HepG2 (cell line): ENCODE data around the gene ICE2. TPM values are rescaled to one million over a fixed set of nuclear protein-coding genes. Genes with fewer than 3 reads are reported as not detected.

Source experiments
- E2F1 ChIP-seq: sonication (generic); formaldehyde crosslinking; IDR thresholded peaks from 2 replicates; pipeline ENCODE4 v1.5.0; 2020; ENCODE audit warnings: missing genetic modification reagents
- ELF4 ChIP-seq: sonication (generic); formaldehyde crosslinking; IDR thresholded peaks from 2 replicates; pipeline ENCODE4 v1.5.0; 2020; ENCODE audit warnings: missing genetic modification reagents, mild to moderate bottlenecking, moderate library complexity, borderline replicate concordance
- FLYWCH1 ChIP-seq: sonication (generic); formaldehyde crosslinking; IDR thresholded peaks from 2 replicates; pipeline ENCODE4 v1.8.1; 2023; ENCODE audit warnings: mild to moderate bottlenecking, missing genetic modification reagents
- FOXK1 ChIP-seq: sonication (generic); formaldehyde crosslinking; IDR thresholded peaks from 2 replicates; pipeline ENCODE4 v1.4.0; 2020; ENCODE audit warnings: low read depth, missing genetic modification reagents, borderline replicate concordance
- NR3C1 ChIP-seq: sonication (generic); formaldehyde crosslinking; IDR thresholded peaks from 2 replicates; pipeline ENCODE4 v1.4.0; 2020; ENCODE audit warnings: missing genetic modification reagents
- PAX8 ChIP-seq: sonication (generic); formaldehyde crosslinking; IDR thresholded peaks from 2 replicates; pipeline ENCODE4 v1.8.0; 2022; ENCODE audit warnings: mild to moderate bottlenecking, missing genetic modification reagents, borderline replicate concordance
- SMAD1 ChIP-seq: sonication (generic); formaldehyde crosslinking; IDR thresholded peaks from 2 replicates; pipeline ENCODE4 v1.4.0; 2020; ENCODE audit warnings: missing genetic modification reagents, low read depth, mild to moderate bottlenecking, borderline replicate concordance
- THAP8 ChIP-seq: sonication (generic); formaldehyde crosslinking; IDR thresholded peaks from 2 replicates; pipeline ENCODE4 v1.5.1; 2020; ENCODE audit warnings: missing genetic modification reagents, mild to moderate bottlenecking, borderline replicate concordance
- WIZ ChIP-seq: sonication (generic); formaldehyde crosslinking; IDR thresholded peaks from 2 replicates; pipeline ENCODE4 v1.5.1; 2020; ENCODE audit warnings: mild to moderate bottlenecking, missing genetic modification reagents
- ZNF256 ChIP-seq: sonication (generic); formaldehyde crosslinking; conservative IDR thresholded peaks from 2 replicates; pipeline ENCODE4 v1.4.0; 2020; ENCODE audit warnings: missing genetic modification reagents
- ZNF333 ChIP-seq: sonication (generic); formaldehyde crosslinking; IDR thresholded peaks from 2 replicates; pipeline ENCODE4 v1.4.0; 2020; ENCODE audit warnings: mild to moderate bottlenecking, missing genetic modification reagents, borderline replicate concordance
- ZNF567 ChIP-seq: sonication (generic); formaldehyde crosslinking; IDR thresholded peaks from 2 replicates; pipeline ENCODE4 v1.8.1; 2023; ENCODE audit warnings: mild to moderate bottlenecking, missing genetic modification reagents, borderline replicate concordance
- ZNF574 ChIP-seq: sonication (generic); formaldehyde crosslinking; IDR thresholded peaks from 2 replicates; pipeline ENCODE4 v1.4.0; 2020; ENCODE audit warnings: missing genetic modification reagents
- ZNF816 ChIP-seq: sonication (generic); formaldehyde crosslinking; IDR thresholded peaks from 2 replicates; pipeline ENCODE4 v1.8.0; 2022; ENCODE audit warnings: missing genetic modification reagents, mild to moderate bottlenecking, borderline replicate concordance
- polyA plus RNA-seq, 8 experiments: library from polyadenylated mRNA; depleted of rRNA in 3 of 8; stranded (reverse) in 7 of 8; unstranded in 1 of 8; fragments of >200 nt; fragmentation: Illumina TruSeq in 4 of 8; extraction: Trizol in 4 of 8; gene quantifications; 2 replicates each; pipeline versions ENCODE4 v1.2.1 to v1.2.3, GENCODE V29; 2011 to 2016; ENCODE audit warnings: low read depth in 4 of 8, missing spikeins in 1 of 8, mixed read lengths in 1 of 8; ENCODE audit not compliant: insufficient read depth in 1 of 8
- total RNA-seq, 5 experiments: library from RNA; depleted of rRNA; stranded (reverse); fragments of >200 nt; fragmentation: Illumina TruSeq; extraction: Trizol; gene quantifications; 2 replicates each; pipeline ENCODE4 v1.2.3, GENCODE V29; 2016; ENCODE audit warnings: low read depth in 1 of 5
- TF ChIP-seq, protein P1 (sequence below): sonication (generic); formaldehyde crosslinking; IDR thresholded peaks from 2 replicates; pipeline ENCODE4 v1.5.0; 2020; ENCODE audit warnings: missing genetic modification reagents
- TF ChIP-seq, protein P2 (sequence below): sonication (generic); formaldehyde crosslinking; IDR thresholded peaks from 2 replicates; pipeline ENCODE4 v1.8.1; 2023; ENCODE audit warnings: missing genetic modification reagents, inconsistent platforms, borderline replicate concordance
- TF ChIP-seq, protein P3 (sequence below): sonication (generic); formaldehyde crosslinking; IDR thresholded peaks from 2 replicates; pipeline ENCODE4 v1.4.0; 2020; ENCODE audit warnings: missing genetic modification reagents
- TF ChIP-seq, protein P4 (sequence below): IDR thresholded peaks from 2 replicates; pipeline ENCODE4 v1.6.1; 2012; ENCODE audit warnings: low read depth, low read length, improper control_type of control experiment

Gene ICE2
- total and polyA plus RNA-seq, 2 of the 13 experiments (the other 11 are each of a cell fraction or from before 2014, with no cell fraction given) = 24.8 to 26.4 TPM

DNA sequence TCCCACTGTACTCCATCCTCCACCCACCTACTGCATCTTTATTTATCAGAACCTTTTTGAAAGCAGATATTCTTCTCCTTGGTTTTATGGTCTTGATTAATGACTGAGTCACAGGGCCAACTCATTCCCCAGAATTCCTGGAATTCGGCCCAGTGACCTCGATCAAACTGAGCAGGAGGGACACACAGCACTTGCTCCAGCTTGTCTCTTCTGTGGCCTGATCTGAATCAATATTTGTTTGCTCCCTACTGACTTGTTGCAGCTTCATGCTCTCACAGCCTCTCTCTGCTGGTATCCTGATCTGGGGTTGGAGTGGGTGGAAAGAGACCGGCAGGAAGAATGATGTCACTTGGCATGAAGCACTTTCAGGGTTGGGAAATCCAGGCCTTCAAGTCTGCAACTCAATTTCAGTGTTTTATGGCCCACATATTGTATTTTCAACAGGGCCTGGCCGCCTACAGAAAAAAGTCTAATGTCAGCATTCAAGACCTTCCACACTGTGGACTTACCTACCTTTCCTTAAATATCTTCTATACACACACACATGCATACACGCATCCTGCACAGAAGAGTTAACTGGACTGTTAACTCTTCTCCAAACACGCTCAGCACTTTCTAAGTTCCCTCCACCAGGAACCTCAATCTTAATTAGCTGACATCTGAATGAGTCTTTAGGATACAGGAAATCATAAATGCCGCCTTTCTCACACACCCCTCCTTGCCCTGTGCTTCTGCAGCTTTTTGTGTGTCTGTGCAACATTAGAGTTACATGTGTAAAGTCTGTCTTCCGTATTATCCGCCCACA is 85.8 kb downstream of the ICE2 start (continued):
- TF ChIP-seq THAP8 (CRISPR knock-in tag) = no peak
- TF ChIP-seq, protein P1, sequence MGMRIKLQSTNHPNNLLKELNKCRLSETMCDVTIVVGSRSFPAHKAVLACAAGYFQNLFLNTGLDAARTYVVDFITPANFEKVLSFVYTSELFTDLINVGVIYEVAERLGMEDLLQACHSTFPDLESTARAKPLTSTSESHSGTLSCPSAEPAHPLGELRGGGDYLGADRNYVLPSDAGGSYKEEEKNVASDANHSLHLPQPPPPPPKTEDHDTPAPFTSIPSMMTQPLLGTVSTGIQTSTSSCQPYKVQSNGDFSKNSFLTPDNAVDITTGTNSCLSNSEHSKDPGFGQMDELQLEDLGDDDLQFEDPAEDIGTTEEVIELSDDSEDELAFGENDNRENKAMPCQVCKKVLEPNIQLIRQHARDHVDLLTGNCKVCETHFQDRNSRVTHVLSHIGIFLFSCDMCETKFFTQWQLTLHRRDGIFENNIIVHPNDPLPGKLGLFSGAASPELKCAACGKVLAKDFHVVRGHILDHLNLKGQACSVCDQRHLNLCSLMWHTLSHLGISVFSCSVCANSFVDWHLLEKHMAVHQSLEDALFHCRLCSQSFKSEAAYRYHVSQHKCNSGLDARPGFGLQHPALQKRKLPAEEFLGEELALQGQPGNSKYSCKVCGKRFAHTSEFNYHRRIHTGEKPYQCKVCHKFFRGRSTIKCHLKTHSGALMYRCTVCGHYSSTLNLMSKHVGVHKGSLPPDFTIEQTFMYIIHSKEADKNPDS (CRISPR knock-in tag) = peak; percentile 61; the same call in 1 of the 2 replicates
- TF ChIP-seq, protein P2, sequence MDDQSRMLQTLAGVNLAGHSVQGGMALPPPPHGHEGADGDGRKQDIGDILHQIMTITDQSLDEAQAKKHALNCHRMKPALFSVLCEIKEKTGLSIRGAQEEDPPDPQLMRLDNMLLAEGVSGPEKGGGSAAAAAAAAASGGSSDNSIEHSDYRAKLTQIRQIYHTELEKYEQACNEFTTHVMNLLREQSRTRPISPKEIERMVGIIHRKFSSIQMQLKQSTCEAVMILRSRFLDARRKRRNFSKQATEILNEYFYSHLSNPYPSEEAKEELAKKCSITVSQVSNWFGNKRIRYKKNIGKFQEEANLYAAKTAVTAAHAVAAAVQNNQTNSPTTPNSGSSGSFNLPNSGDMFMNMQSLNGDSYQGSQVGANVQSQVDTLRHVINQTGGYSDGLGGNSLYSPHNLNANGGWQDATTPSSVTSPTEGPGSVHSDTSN = no peak
- TF ChIP-seq ZNF567 (CRISPR knock-in tag) = no peak
- TF ChIP-seq, protein P3, sequence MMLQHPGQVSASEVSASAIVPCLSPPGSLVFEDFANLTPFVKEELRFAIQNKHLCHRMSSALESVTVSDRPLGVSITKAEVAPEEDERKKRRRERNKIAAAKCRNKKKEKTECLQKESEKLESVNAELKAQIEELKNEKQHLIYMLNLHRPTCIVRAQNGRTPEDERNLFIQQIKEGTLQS (CRISPR knock-in tag) = peak; percentile 85
- TF ChIP-seq WIZ (CRISPR knock-in tag) = no peak
- TF ChIP-seq ZNF256 (CRISPR knock-in tag) = no peak
- TF ChIP-seq SMAD1 (CRISPR knock-in tag) = no peak
- TF ChIP-seq, protein P4, sequence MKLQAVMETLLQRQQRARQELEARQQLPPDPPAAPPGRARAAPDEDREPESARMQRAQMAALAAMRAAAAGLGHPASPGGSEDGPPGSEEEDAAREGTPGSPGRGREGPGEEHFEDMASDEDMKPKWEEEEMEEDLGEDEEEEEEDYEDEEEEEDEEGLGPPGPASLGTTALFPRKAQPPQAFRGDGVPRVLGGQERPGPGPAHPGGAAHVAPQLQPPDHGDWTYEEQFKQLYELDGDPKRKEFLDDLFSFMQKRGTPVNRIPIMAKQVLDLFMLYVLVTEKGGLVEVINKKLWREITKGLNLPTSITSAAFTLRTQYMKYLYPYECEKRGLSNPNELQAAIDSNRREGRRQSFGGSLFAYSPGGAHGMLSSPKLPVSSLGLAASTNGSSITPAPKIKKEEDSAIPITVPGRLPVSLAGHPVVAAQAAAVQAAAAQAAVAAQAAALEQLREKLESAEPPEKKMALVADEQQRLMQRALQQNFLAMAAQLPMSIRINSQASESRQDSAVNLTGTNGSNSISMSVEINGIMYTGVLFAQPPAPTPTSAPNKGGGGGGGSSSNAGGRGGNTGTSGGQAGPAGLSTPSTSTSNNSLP = peak; percentile 93
- TF ChIP-seq E2F1 (CRISPR knock-in tag) = no peak
- peak; percentile 32; the same call in 1 of the 2 replicates for TF ChIP-seq FOXK1 (CRISPR knock-in tag)
- TF ChIP-seq FLYWCH1 = no peak
- TF ChIP-seq ZNF816 = no peak
- peak; percentile 66 for TF ChIP-seq ZNF574 (CRISPR knock-in tag)
- TF ChIP-seq ZNF333 = no peak
- TF ChIP-seq NR3C1 (CRISPR knock-in tag) = no peak
- TF ChIP-seq ELF4 = no peak
- no peak for TF ChIP-seq PAX8
